SK-N-SH (cell line): ENCODE data around the gene RAB11B. TPM values are rescaled to one million over a fixed set of nuclear protein-coding genes. Genes with fewer than 3 reads are reported as not detected.
"Not testable (repeated sequence)": the region's sequence is repeated elsewhere in the genome, so short reads cannot be mapped to it uniquely, and the experiment has no call there.

Experiments used
- CTCF ChIA-PET: fragments of 300-600, 350-600 bp; formaldehyde crosslinking; extraction: SDS; loops from one replicate; lab custom pipeline; 2021; lab: Yijun Ruan, JAX
- POLR2A ChIA-PET: fragments of 350-600 bp; sonication (Branson Sonifier 250); formaldehyde crosslinking; extraction: SDS; loops from one replicate; lab custom pipeline; 2020; ENCODE audit warnings: antibody characterized with exemption, inconsistent platforms; lab: Yijun Ruan, JAX
- DNase-seq: peaks from one replicate; pipeline ENCODE4 v3.0.0; 2012
- H2AFZ ChIP-seq: fragments of 200-600 bp; sonication (generic); 2 replicates; pipeline ENCODE4 v1.8.1; 2016; ENCODE audit warnings: antibody characterized with exemption, mild to moderate bottlenecking, low read depth
- H3F3A ChIP-seq: fragments of 200-600 bp; sonication (generic); replicated peaks from 2 replicates; pipeline ENCODE3; 2016; ENCODE audit warnings: antibody characterized with exemption, mild to moderate bottlenecking; ENCODE audit not compliant: insufficient read depth
- H3K27ac ChIP-seq, 2 experiments: fragments of 200-500 bp in 1 of 2; fragments of 200-600 bp in 1 of 2; sonication (Bioruptor generic) in 1 of 2; sonication (generic), shearing (Covaris generic) in 1 of 2; 2 replicates each; pipeline versions ENCODE4 v1.5.1 to v1.6.1; 2014 to 2016; ENCODE audit warnings: low read depth in 2 of 2, inconsistent platforms in 1 of 2, low read length in 1 of 2, mild to moderate bottlenecking in 1 of 2, mixed read lengths in 1 of 2
- H3K27me3 ChIP-seq: fragments of 200-600 bp; sonication (generic), shearing (Covaris generic); 2 replicates; pipeline ENCODE4 v1.6.1; 2016; ENCODE audit warnings: mixed run types; ENCODE audit not compliant: insufficient read depth
- H3K36me3 ChIP-seq, 2 experiments: fragments of 200-500 bp in 1 of 2; fragments of 200-600 bp in 1 of 2; sonication (Bioruptor generic) in 1 of 2; sonication (generic) in 1 of 2; replicated peaks in 1 of 2; 2 replicates each; pipeline versions ENCODE3 to v1.5.1; 2014 to 2016; ENCODE audit warnings: low read length in 1 of 2, mild to moderate bottlenecking in 1 of 2; ENCODE audit not compliant: insufficient read depth in 2 of 2, control insufficient read depth in 1 of 2
- H3K4me1 ChIP-seq, 2 experiments: fragments of 200-500 bp in 1 of 2; fragments of 200-600 bp in 1 of 2; sonication (Bioruptor generic) in 1 of 2; sonication (generic), shearing (Covaris generic) in 1 of 2; 2 replicates each; pipeline versions ENCODE4 v1.5.1 to v1.6.1; 2014 to 2016; ENCODE audit warnings: low read depth in 1 of 2, low read length in 1 of 2, mixed run types in 1 of 2; ENCODE audit not compliant: insufficient read depth in 2 of 2, control insufficient read depth in 1 of 2
- H3K4me2 ChIP-seq: fragments of 200-600 bp; sonication (generic), shearing (Covaris generic); 2 replicates; pipeline ENCODE4 v1.6.1; 2017; ENCODE audit warnings: mixed run types
- H3K4me3 ChIP-seq, 2 experiments: fragments of 200-500 bp in 1 of 2; fragments of 200-600 bp in 1 of 2; sonication (Bioruptor generic) in 1 of 2; sonication (generic), shearing (Covaris generic) in 1 of 2; 2 replicates each; pipeline versions ENCODE4 v1.5.1 to v1.8.1; 2014 to 2016; ENCODE audit warnings: low read depth in 2 of 2, inconsistent platforms in 1 of 2, low read length in 1 of 2, mild to moderate bottlenecking in 1 of 2, mixed read lengths in 1 of 2, moderate library complexity in 1 of 2
- H3K79me2 ChIP-seq: fragments of 200-600 bp; sonication (generic); 2 replicates; pipeline ENCODE4 v1.8.1; 2017; ENCODE audit warnings: mild to moderate bottlenecking; ENCODE audit not compliant: insufficient read depth
- H3K9ac ChIP-seq: fragments of 200-600 bp; sonication (generic); 2 replicates; pipeline ENCODE4 v1.6.1; 2017; ENCODE audit warnings: mixed run types
- H3K9me2 ChIP-seq: fragments of 200-600 bp; sonication (generic); 2 replicates; pipeline ENCODE4 v1.6.1; 2017; ENCODE audit warnings: mixed run types
- H3K9me3 ChIP-seq: fragments of 200-600 bp; sonication (generic); 2 replicates; pipeline ENCODE4 v1.6.1; 2017; ENCODE audit warnings: mixed run types, mild to moderate bottlenecking, moderate library complexity
- H4K20me1 ChIP-seq: fragments of 200-600 bp; sonication (generic); 2 replicates; pipeline ENCODE4 v1.6.1; 2017; ENCODE audit warnings: mild to moderate bottlenecking, mixed run types; ENCODE audit not compliant: insufficient read depth
- CHD2 ChIP-seq: fragments of 150-350 bp; IDR thresholded peaks from 2 replicates; pipeline ENCODE4 v1.6.1; 2018; ENCODE audit warnings: low read length; ENCODE audit not compliant: partially characterized antibody
- FOXJ3 ChIP-seq: sonication (generic); formaldehyde crosslinking; IDR thresholded peaks from 2 replicates; pipeline ENCODE4 v1.5.1; 2020; ENCODE audit warnings: mild to moderate bottlenecking, missing genetic modification reagents
- MAX ChIP-seq: IDR thresholded peaks from 2 replicates; pipeline ENCODE4 v1.4.0; 2012; ENCODE audit warnings: low read depth
- PBX3 ChIP-seq: IDR thresholded peaks from 2 replicates; pipeline ENCODE4; 2012
- POLR2AphosphoS5 ChIP-seq: IDR thresholded peaks from 2 replicates; pipeline ENCODE4 v1.6.1; 2012; ENCODE audit warnings: low read depth, low read length
- RAD21 ChIP-seq: IDR thresholded peaks from 2 replicates; pipeline ENCODE4 v1.6.1; 2012; ENCODE audit warnings: mild to moderate bottlenecking, low read length
- SMC3 ChIP-seq: IDR thresholded peaks from 2 replicates; pipeline ENCODE4 v1.6.1; 2012; ENCODE audit warnings: low read depth, low read length, improper control_type of control experiment
- TAF1 ChIP-seq: IDR thresholded peaks from 2 replicates; pipeline ENCODE4 v1.6.1; 2012; ENCODE audit warnings: low read depth, mild to moderate bottlenecking, low read length, moderate library complexity, borderline replicate concordance
- TCF12 ChIP-seq: IDR thresholded peaks from 2 replicates; pipeline ENCODE4 v1.4.0; 2012
- ZBTB33 ChIP-seq: IDR thresholded peaks from 2 replicates; pipeline ENCODE4 v1.4.0; 2012; ENCODE audit warnings: low read depth, borderline replicate concordance
- WGBS: methylation state at CpG from one replicate; pipeline ENCODE4 v1.1.6; 2017; ENCODE audit warnings: low lambda C conversion rate; 5-methylcytosine and 5-hydroxymethylcytosine counted together
- polyA plus RNA-seq, 3 experiments: library from polyadenylated mRNA; depleted of rRNA; stranded (reverse); fragments of >200 nt; gene quantifications; 2 replicates each; pipeline ENCODE4 v1.2.3, GENCODE V29; 2012
- TF ChIP-seq, protein P1 (sequence below): fragments of 200-600 bp; sonication (generic); IDR thresholded peaks from 2 replicates; pipeline ENCODE4 v1.6.1; 2017; ENCODE audit warnings: antibody characterized with exemption, mild to moderate bottlenecking, moderate library complexity

RAB11B gene
- polyA plus RNA-seq, 1 of the 3 experiments (the other 2 are of a cell fraction) = 127 TPM

- H3K9me3 ChIP-seq, H3K4me1 ChIP-seq, H3K79me2 ChIP-seq, H3K27ac ChIP-seq, H3K9me2 ChIP-seq, H3K27me3 ChIP-seq, H3K4me3 ChIP-seq, H4K20me1 ChIP-seq, POLR2A ChIA-PET, H3K9ac ChIP-seq, DNase-seq, H3K36me3 ChIP-seq, H3K4me2 ChIP-seq, H2AFZ ChIP-seq: not testable (repeated sequence)
- WGBS = 88% methylated on average over 13 of the region's 13 CpGs
- peaks cover 17% of the 10 kb centered on the region for H3F3A ChIP-seq
- CTCF ChIA-PET = interaction anchor here (0.9 to 1.7 kb wide), 4 partner anchors 12 to 96 kb away, joined by 3 to 11 read pairs (median 4); no protein-coding TSS in a partner anchor
Observed at GRCh38 chr19:8410718-8411117, 20.6 kb downstream of the RAB11B start.

GRCh38 chr19:8412783-8413628 lies 22.8 kb downstream of the RAB11B start, which contains the start of gene MARCHF2:
MARCHF2 (plus strand) TSS chr19:8413305; CDS start chr19:8421841, 8,536 bp downstream.
- peaks cover 15% of the 10 kb centered on the region for H3F3A ChIP-seq
- no peaks in the 10 kb centered on the region for H4K20me1 ChIP-seq
- H3K4me1 ChIP-seq = peaks cover 3 to 4% of the 10 kb centered on the region in 2 experiments; a peak in 2 of 4 replicates
- no peak for TF ChIP-seq POLR2AphosphoS5
- peak; percentile 85 for TF ChIP-seq CHD2
- peak; percentile 50 for TF ChIP-seq RAD21
- TF ChIP-seq MAX = peak; percentile 43; the same call in 1 of the 2 replicates
- no peak for TF ChIP-seq ZBTB33
- 0 out of 2 replicates have a peak, but pooled peaks have one; percentile 9 for TF ChIP-seq TCF12
- peak; percentile 98 for TF ChIP-seq PBX3
- TF ChIP-seq, protein P1, sequence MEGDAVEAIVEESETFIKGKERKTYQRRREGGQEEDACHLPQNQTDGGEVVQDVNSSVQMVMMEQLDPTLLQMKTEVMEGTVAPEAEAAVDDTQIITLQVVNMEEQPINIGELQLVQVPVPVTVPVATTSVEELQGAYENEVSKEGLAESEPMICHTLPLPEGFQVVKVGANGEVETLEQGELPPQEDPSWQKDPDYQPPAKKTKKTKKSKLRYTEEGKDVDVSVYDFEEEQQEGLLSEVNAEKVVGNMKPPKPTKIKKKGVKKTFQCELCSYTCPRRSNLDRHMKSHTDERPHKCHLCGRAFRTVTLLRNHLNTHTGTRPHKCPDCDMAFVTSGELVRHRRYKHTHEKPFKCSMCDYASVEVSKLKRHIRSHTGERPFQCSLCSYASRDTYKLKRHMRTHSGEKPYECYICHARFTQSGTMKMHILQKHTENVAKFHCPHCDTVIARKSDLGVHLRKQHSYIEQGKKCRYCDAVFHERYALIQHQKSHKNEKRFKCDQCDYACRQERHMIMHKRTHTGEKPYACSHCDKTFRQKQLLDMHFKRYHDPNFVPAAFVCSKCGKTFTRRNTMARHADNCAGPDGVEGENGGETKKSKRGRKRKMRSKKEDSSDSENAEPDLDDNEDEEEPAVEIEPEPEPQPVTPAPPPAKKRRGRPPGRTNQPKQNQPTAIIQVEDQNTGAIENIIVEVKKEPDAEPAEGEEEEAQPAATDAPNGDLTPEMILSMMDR = peak; percentile 66
- TF ChIP-seq SMC3 = peak; percentile 50; the same call in 1 of the 2 replicates
- no peak for TF ChIP-seq TAF1
- 0 out of 2 replicates have a peak, but pooled peaks have one; percentile 16 for TF ChIP-seq FOXJ3 (CRISPR knock-in tag)
- peak within 1 kb of the TSS; percentile 65; the same call in 1 of the 2 replicates for H3K9ac ChIP-seq
- 0 out of 4 replicates have a peak within 1 kb of the TSS, but pooled peaks of 1 of the 2 experiments have one; percentile 26 for H3K27ac ChIP-seq
- peak within 1 kb of the TSS; percentile 63 to 77 for H3K4me3 ChIP-seq
- no peaks in the 10 kb centered on the region for H3K9me2 ChIP-seq
- DNase-seq = peak; percentile 99
- 8% methylated on average over 11 of the region's 89 CpGs for WGBS
- no peaks in the 10 kb centered on the region for H3K9me3 ChIP-seq
- POLR2A ChIA-PET = interaction anchor here (1.0 to 1.5 kb wide), 4 partner anchors 22 to 112 kb away, joined by 3 to 5 read pairs (median 4); no protein-coding TSS in a partner anchor
- H3K36me3 ChIP-seq = no peaks in the 10 kb centered on the region
- no peaks in the 10 kb centered on the region for H3K79me2 ChIP-seq
- peak within 1 kb of the TSS; percentile 74 for H2AFZ ChIP-seq
- H3K27me3 ChIP-seq = no peaks in the 10 kb centered on the region
- peak within 1 kb of the TSS; percentile 84 for H3K4me2 ChIP-seq
- CTCF ChIA-PET = interaction anchor here (0.6 to 4.5 kb wide), 11 partner anchors 8 to 140 kb away, joined by 3 to 33 read pairs (median 4); partner anchors contain the start of gene ZNF414
